ENCODE results near the gene RANBP1. TPM values are rescaled to one million over a fixed set of nuclear protein-coding genes. Genes with fewer than 3 reads are reported as not detected.

The RANBP1 gene
- total and polyA plus RNA-seq, 2 donors (not counting 1 experiment from before 2014, with no cell fraction given), result 67.0 to 77.6 TPM

DNA sequence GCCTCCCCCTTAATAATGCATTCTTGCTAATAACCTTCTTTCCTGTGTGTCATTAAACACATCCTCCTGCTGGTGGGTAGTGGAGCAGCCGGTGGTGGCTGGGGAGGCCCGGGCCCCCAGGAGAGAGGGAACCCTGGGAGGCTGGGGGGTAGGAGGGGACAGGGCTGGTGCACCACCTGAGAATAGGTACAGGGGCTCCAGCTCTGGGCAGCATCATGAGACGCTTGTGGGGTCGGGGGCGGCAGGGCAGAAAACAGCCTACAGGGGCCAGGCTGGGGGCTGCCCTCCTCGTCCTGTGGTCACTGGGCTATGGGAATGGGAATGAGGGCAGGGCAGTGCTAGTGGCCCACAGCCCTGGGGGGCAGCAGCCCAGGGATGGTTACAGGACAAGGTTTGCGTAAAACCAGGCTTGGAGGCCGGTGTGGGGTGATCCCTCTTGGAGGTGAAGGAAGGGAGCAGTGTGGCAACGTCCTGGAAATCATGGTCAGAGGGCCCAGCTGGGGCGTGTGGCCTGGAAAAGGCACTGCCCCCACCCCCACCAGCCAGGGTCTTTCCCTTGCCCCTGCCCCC lies 53.4 kb downstream of the RANBP1 start:
- no peaks in the 10 kb centered on the region for H3K79me2 ChIP-seq (ENCODE audit: control insufficient read depth, insufficient read depth, low read length)
- no peaks in the 10 kb centered on the region for H3K4me1 Mint-ChIP-seq
- WGBS (ENCODE audit: insufficient coverage), result 85% methylated on average over 8 of the region's 10 CpGs
- no peak overlapping the region for H3K9ac ChIP-seq (ENCODE audit: low read length)
- no peak for TF ChIP-seq CTCF (IDR thresholded peaks at IDR 0.05)
- no peak for TF ChIP-seq EZH2 (IDR thresholded peaks at IDR 0.05; ENCODE audit: borderline replicate concordance, insufficient read depth, low read depth, low read length, poor library complexity, severe bottlenecking)
- no peak overlapping the region for H3K27ac Mint-ChIP-seq
- H2AFZ ChIP-seq (ENCODE audit: insufficient read depth, low read depth, low read length, poor library complexity, severe bottlenecking), result no peak overlapping the region
- ChIA-PET POLR2A (no interaction called here), CTCF (no interaction called here)
- H4K20me1 ChIP-seq (ENCODE audit: control insufficient read depth, insufficient read depth, low read length, poor library complexity, severe bottlenecking), result no peaks in the 10 kb centered on the region
- H3K4me3 Mint-ChIP-seq, result no peak overlapping the region
- DNase-seq (no peak), ATAC-seq (ENCODE audit: low read depth) (no peak)
- H3K27me3 ChIP-seq (replicated peaks in 1 of 4; ENCODE audit: control extremely low read depth in 1 of 4, control insufficient read depth in 3 of 4, insufficient read depth in 4 of 4, low read length in 3 of 4), result no peaks in the 10 kb centered on the region
- H3K4me1 ChIP-seq (ENCODE audit: control insufficient read depth in 2 of 2, insufficient read depth in 2 of 2, low read length in 2 of 2), result no peaks in the 10 kb centered on the region
- H3K27ac ChIP-seq (ENCODE audit: low read length in 2 of 2), result no peak overlapping the region
- intact Hi-C loops (cut with micrococcal nuclease), result loop anchor here (5.0 kb wide), 1 partner anchor 58 kb away; no protein-coding TSS in a partner anchor
- H3K36me3 ChIP-seq (replicated peaks in 1 of 2; ENCODE audit: control extremely low read depth in 1 of 2, control insufficient read depth in 1 of 2, extremely low read depth in 1 of 2, insufficient read depth in 2 of 2, low read length in 1 of 2), result no peaks in the 10 kb centered on the region
- H3K9me3 Mint-ChIP-seq (ENCODE audit: insufficient read depth), result no peaks in the 10 kb centered on the region
- H3K4me2 ChIP-seq (replicated peaks; ENCODE audit: low read depth, low read length, poor library complexity, severe bottlenecking), result no peak overlapping the region
- H3K9me3 ChIP-seq (ENCODE audit: control extremely low read depth in 1 of 3, control insufficient read depth in 2 of 3, insufficient read depth in 1 of 3, low read length in 2 of 3), result no peaks in the 10 kb centered on the region
- peaks cover 3% of the 10 kb centered on the region for H3K27me3 Mint-ChIP-seq
- no peak overlapping the region for H3K4me3 ChIP-seq (ENCODE audit: control extremely low read depth in 1 of 5, extremely low read depth in 1 of 5, insufficient read depth in 1 of 5, low read depth in 2 of 5, low read length in 4 of 5)

DNA sequence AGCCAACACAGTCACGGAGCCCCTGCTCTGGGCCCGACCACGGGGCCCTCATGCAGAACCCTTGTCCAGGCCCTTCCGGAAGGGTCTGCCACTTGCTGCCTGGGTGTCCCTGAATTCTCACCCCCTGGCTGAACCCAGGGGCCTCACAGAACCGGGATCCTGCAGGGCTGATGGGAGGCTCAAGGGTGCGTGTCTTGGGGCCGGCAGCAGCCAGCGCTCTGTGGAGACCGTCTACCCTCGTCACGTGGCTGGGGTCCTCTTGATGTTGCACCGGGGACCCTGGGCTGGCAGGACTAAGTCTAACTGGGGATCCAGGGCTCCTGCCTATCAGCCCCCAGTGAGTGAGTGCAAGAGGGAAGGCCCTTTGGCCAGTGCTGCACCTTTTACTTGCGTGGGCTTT lies 54.3 kb downstream of the RANBP1 start:
- intact Hi-C loops (cut with micrococcal nuclease), result no loop called here
- no peaks in the 10 kb centered on the region for H3K4me1 Mint-ChIP-seq
- WGBS (ENCODE audit: insufficient coverage), result 86% methylated on average over 13 of the region's 13 CpGs

More for the DNA sequence above, 54.3 kb downstream of the RANBP1 start:
- H3K4me2 ChIP-seq (replicated peaks; ENCODE audit: low read depth, low read length, poor library complexity, severe bottlenecking), result no peak overlapping the region
- H3K9me3 ChIP-seq (ENCODE audit: control extremely low read depth in 1 of 3, control insufficient read depth in 2 of 3, insufficient read depth in 1 of 3, low read length in 2 of 3), result no peaks in the 10 kb centered on the region
- H4K20me1 ChIP-seq (ENCODE audit: control insufficient read depth, insufficient read depth, low read length, poor library complexity, severe bottlenecking), result no peaks in the 10 kb centered on the region
- Mint-ChIP-seq H3K27ac (no peak overlapping the region), H3K9me3 (ENCODE audit: insufficient read depth) (no peaks in the 10 kb centered on the region), H3K4me3 (no peak overlapping the region), H3K27me3 (peaks cover 3% of the 10 kb centered on the region)
- POLR2A ChIA-PET, result no interaction called here
- TF ChIP-seq CTCF (IDR thresholded peaks at IDR 0.05), result no peak
- no peaks in the 10 kb centered on the region for H3K27me3 ChIP-seq (replicated peaks in 1 of 4; ENCODE audit: control extremely low read depth in 1 of 4, control insufficient read depth in 3 of 4, insufficient read depth in 4 of 4, low read length in 3 of 4)
- H3K36me3 ChIP-seq (replicated peaks in 1 of 2; ENCODE audit: control extremely low read depth in 1 of 2, control insufficient read depth in 1 of 2, extremely low read depth in 1 of 2, insufficient read depth in 2 of 2, low read length in 1 of 2), result no peaks in the 10 kb centered on the region
- no peaks in the 10 kb centered on the region for H3K4me1 ChIP-seq (ENCODE audit: control insufficient read depth in 2 of 2, insufficient read depth in 2 of 2, low read length in 2 of 2)
- no peak overlapping the region for H3K4me3 ChIP-seq (ENCODE audit: control extremely low read depth in 1 of 5, extremely low read depth in 1 of 5, insufficient read depth in 1 of 5, low read depth in 2 of 5, low read length in 4 of 5)
- no peak for ATAC-seq (ENCODE audit: low read depth)
- no peaks in the 10 kb centered on the region for H3K79me2 ChIP-seq (ENCODE audit: control insufficient read depth, insufficient read depth, low read length)
- no peak for DNase-seq
- H3K9ac ChIP-seq (ENCODE audit: low read length), result no peak overlapping the region
- H2AFZ ChIP-seq (ENCODE audit: insufficient read depth, low read depth, low read length, poor library complexity, severe bottlenecking), result no peak overlapping the region
- CTCF ChIA-PET, result no interaction called here
- no peak overlapping the region for H3K27ac ChIP-seq (ENCODE audit: low read length in 2 of 2)
